ENCODE data around the gene CARMIL1.

CARMIL1 gene

GRCh38 chr6:25306379-25306778 lies 27.2 kb downstream of the CARMIL1 start:
- H3K9me3 ChIP-seq, result no peaks in the 10 kb centered on the region
- TF ChIP-seq, protein P1, sequence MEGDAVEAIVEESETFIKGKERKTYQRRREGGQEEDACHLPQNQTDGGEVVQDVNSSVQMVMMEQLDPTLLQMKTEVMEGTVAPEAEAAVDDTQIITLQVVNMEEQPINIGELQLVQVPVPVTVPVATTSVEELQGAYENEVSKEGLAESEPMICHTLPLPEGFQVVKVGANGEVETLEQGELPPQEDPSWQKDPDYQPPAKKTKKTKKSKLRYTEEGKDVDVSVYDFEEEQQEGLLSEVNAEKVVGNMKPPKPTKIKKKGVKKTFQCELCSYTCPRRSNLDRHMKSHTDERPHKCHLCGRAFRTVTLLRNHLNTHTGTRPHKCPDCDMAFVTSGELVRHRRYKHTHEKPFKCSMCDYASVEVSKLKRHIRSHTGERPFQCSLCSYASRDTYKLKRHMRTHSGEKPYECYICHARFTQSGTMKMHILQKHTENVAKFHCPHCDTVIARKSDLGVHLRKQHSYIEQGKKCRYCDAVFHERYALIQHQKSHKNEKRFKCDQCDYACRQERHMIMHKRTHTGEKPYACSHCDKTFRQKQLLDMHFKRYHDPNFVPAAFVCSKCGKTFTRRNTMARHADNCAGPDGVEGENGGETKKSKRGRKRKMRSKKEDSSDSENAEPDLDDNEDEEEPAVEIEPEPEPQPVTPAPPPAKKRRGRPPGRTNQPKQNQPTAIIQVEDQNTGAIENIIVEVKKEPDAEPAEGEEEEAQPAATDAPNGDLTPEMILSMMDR (IDR thresholded peaks at IDR 0.05; ENCODE audit: low read depth, low read length), result no peak
- no peak overlapping the region for H3K4me3 ChIP-seq (ENCODE audit: low read depth, low read length)
- DNase-seq, result no peak
- H3K36me3 ChIP-seq, result no peaks in the 10 kb centered on the region
- H3K27me3 ChIP-seq, result no peaks in the 10 kb centered on the region
- no peaks in the 10 kb centered on the region; the same call in 1 of the 2 replicates for H3K4me1 ChIP-seq

DNA sequence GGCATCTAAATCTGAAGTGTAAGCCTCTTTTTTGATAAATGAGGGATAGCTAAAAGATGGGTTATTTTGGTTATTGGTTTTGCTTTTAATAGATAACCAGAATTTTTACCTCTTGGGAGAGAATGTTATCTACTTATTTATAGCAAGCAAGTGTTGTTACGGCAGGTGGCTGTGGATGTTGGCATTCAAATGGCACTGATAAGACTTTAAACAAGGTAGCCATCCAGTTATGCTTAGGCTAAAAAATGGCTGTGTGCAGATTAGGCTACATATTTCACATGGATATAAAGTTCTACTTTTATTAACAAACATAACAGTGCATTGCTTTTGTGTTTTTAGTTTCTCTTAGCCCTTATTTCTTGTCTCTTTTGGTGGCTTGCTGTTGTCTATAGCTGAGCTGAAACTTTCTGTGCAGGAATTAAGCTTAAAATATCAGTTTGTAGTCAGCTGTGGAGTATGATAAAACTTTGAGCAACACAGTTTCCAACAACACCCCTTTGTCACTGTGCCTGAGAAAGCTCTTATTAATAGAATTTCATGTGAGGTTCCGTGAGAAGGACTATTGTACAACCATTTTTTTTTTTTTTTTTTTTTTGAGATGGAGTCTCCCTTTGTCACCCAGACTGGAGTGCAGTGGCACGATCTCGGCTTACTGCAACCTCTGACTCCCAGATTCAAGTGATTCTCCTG lies 28.8 kb downstream of the CARMIL1 start:
- H3K4me3 ChIP-seq (ENCODE audit: low read depth, low read length), result no peak overlapping the region
- TF ChIP-seq, protein P1 (IDR thresholded peaks at IDR 0.05; ENCODE audit: low read depth, low read length), result no peak
- no peak for DNase-seq
- H3K36me3 ChIP-seq, result no peaks in the 10 kb centered on the region
- no peaks in the 10 kb centered on the region for H3K27me3 ChIP-seq
- H3K9me3 ChIP-seq, result no peaks in the 10 kb centered on the region
- H3K4me1 ChIP-seq, result no peaks in the 10 kb centered on the region; the same call in 1 of the 2 replicates

DNA sequence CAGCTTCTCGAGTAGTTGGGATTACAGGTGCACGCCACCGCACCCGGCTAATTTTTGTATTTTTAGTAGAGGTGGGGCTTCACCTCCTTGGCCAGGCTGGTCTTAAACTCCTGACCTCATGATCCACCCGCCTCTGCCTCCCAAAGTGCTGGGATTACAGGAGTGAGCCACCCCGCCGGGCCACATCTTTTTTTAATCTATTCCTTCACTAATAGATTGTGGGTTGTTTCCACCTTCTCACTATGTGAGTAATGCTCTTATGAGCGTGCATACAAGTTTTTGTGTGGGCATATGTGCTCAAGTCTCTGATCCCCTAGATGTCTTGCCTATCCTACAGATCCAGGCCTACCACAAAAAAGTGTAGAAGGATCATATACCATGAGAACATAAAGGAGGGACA lies 30.7 kb downstream of the CARMIL1 start:
- Histone ChIP-seq H3K36me3 (no peaks in the 10 kb centered on the region), H3K27me3 (no peaks in the 10 kb centered on the region), H3K9me3 (no peaks in the 10 kb centered on the region), H3K4me1 (no peaks in the 10 kb centered on the region; the same call in 1 of the 2 replicates), H3K4me3 (ENCODE audit: low read depth, low read length) (no peak overlapping the region)
- DNase-seq, result no peak
- TF ChIP-seq, protein P1 (IDR thresholded peaks at IDR 0.05; ENCODE audit: low read depth, low read length), result no peak

GRCh38 chr6:25311331-25311840 lies 32.2 kb downstream of the CARMIL1 start:
- Histone ChIP-seq H3K36me3 (no peaks in the 10 kb centered on the region), H3K4me3 (ENCODE audit: low read depth, low read length) (no peak overlapping the region), H3K9me3 (no peaks in the 10 kb centered on the region), H3K4me1 (no peaks in the 10 kb centered on the region), H3K27me3 (no peaks in the 10 kb centered on the region)
- no peak for DNase-seq
- TF ChIP-seq, protein P1 (IDR thresholded peaks at IDR 0.05; ENCODE audit: low read depth, low read length), result no peak

DNA sequence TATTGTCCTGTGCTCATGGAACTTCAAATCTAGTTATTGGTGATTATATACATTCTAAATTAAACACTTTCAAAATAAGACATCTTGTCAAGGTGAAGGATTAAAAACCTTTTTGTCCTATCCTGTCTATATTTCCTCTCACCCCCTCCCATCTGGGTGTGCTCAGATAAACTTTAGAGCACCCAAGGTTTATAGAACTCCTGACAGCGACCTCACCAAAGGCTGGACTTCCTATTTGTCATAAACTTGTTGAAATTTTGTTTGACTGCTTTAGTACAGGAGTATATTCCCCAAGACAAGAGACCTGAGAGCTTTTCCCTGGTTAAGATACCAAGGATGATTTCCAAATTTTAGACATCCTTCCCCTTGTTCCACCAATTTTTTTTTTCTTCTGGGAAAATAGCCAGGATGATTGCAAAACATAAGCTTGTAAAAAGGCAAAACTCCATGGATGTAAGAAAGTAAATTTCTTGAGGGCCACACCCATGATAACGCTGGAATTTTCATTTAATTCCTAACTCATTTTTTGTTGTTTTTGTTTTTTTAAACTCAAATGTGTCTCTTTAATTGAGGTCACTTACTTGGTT lies 33.0 kb downstream of the CARMIL1 start:
- TF ChIP-seq, protein P1 (IDR thresholded peaks at IDR 0.05; ENCODE audit: low read depth, low read length), result no peak
- Histone ChIP-seq H3K36me3 (no peaks in the 10 kb centered on the region), H3K4me3 (ENCODE audit: low read depth, low read length) (no peak overlapping the region), H3K4me1 (no peaks in the 10 kb centered on the region), H3K27me3 (no peaks in the 10 kb centered on the region), H3K9me3 (no peaks in the 10 kb centered on the region)
- no peak for DNase-seq

- no peaks in the 10 kb centered on the region for H3K36me3 ChIP-seq
- no peaks in the 10 kb centered on the region for H3K9me3 ChIP-seq
- no peak overlapping the region for H3K4me3 ChIP-seq (ENCODE audit: low read depth, low read length)
- TF ChIP-seq, protein P1 (IDR thresholded peaks at IDR 0.05; ENCODE audit: low read depth, low read length), result no peak
- H3K27me3 ChIP-seq, result no peaks in the 10 kb centered on the region
- H3K4me1 ChIP-seq, result no peaks in the 10 kb centered on the region
- no peak for DNase-seq
Observed at GRCh38 chr6:25312703-25313102, 33.5 kb downstream of the CARMIL1 start.

Data from BE2C (cell line).